ENCODE data around the gene SNX33.

Gene SNX33

DNA sequence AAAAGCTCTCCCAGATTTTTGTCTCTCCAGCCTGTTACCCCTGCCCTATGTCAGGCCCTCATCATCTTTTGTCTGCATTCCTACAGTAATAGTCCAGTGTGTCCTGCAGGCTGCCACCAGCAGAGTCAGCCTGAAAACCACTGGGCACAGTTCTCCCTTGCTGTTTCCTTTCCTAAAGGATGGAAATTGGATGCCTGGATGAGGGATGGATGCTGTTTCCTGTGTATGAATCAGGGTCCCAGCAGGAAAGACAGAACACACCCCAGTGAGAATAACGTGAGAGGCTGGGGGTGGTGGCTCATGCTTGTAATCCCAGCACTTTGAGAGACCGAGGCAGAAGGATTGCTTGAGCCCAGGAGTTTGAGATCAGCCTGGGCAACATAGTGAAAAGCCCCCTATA lies 3.3 kb upstream of the SNX33 start:
- H3K4me3 ChIP-seq (ENCODE audit: low read length) = no peak overlapping the region
- TF ChIP-seq, protein P1, sequence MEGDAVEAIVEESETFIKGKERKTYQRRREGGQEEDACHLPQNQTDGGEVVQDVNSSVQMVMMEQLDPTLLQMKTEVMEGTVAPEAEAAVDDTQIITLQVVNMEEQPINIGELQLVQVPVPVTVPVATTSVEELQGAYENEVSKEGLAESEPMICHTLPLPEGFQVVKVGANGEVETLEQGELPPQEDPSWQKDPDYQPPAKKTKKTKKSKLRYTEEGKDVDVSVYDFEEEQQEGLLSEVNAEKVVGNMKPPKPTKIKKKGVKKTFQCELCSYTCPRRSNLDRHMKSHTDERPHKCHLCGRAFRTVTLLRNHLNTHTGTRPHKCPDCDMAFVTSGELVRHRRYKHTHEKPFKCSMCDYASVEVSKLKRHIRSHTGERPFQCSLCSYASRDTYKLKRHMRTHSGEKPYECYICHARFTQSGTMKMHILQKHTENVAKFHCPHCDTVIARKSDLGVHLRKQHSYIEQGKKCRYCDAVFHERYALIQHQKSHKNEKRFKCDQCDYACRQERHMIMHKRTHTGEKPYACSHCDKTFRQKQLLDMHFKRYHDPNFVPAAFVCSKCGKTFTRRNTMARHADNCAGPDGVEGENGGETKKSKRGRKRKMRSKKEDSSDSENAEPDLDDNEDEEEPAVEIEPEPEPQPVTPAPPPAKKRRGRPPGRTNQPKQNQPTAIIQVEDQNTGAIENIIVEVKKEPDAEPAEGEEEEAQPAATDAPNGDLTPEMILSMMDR (conservative IDR thresholded peaks at IDR 0.05; ENCODE audit: low read depth, low read length) = no peak
- DNase-seq (ENCODE audit: low read depth) = no peak

DNA sequence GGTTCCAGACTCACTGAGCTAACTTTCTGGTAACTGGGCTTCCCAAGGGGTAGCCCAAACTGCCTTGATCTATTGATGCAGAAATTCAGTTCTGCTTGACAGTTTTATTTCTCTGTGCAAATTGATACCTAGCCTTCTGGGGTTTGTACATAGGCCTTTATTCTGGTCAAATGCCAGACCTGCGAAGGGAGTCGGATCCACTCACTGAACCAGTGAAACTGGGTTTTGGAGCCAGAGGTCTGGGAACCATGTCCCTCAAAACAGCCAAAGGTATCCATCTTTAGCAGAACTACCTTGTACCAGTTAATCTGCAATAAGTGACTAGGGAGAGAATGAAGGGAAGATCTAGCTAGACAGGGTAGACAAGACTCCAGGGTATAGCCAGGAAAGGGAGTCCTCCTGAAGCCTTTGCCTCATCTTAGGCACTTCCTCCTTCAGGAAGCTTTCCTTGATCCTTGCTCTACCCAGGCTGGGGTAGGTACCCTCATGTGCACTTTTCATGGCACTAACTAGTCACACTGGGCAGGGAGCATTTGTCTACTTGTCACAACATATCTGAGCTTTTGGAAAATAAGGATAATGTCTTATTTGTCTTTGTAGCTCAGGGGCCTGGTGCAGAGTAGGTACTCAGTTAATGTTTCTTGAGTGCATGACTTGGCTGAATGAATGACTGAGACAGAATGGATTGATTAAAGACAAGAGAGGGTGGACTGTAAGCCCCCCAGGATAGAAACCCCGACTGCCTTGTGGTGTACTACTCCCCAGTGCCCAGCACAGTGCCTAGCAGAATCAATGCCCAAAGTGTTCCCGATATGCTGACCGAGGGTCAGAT lies 1.4 kb upstream of the SNX33 start:
- TF ChIP-seq, protein P1 (conservative IDR thresholded peaks at IDR 0.05; ENCODE audit: low read depth, low read length) = no peak
- no peak for DNase-seq (ENCODE audit: low read depth)
- peak overlapping the region; percentile 89 for H3K4me3 ChIP-seq (ENCODE audit: low read length)

DNA sequence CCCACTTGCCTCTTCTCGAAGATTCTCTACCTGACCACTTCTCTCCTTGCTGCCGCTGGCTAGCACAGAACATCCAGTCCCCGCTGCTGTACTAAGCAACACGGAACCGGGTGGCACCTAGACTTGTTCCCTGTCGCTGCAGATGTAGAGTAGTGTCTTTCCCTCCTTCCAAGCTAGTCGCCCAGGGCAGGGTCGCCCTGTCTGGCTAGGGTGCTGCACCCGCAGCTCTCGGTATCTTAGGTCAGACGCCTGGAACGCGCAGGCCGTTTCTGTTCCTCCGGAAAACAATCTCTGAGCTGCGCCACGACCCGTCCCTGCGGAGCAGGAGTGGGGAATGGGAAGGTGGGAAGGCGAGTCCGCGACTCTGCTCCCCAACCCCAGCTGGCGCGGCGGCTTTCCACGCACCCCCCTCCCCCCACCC lies 758 bp upstream of the SNX33 start:
- no peak for DNase-seq (ENCODE audit: low read depth)
- TF ChIP-seq, protein P1 (conservative IDR thresholded peaks at IDR 0.05; ENCODE audit: low read depth, low read length) = no peak
- H3K4me3 ChIP-seq (ENCODE audit: low read length) = peak overlapping the region; percentile 89

DNA sequence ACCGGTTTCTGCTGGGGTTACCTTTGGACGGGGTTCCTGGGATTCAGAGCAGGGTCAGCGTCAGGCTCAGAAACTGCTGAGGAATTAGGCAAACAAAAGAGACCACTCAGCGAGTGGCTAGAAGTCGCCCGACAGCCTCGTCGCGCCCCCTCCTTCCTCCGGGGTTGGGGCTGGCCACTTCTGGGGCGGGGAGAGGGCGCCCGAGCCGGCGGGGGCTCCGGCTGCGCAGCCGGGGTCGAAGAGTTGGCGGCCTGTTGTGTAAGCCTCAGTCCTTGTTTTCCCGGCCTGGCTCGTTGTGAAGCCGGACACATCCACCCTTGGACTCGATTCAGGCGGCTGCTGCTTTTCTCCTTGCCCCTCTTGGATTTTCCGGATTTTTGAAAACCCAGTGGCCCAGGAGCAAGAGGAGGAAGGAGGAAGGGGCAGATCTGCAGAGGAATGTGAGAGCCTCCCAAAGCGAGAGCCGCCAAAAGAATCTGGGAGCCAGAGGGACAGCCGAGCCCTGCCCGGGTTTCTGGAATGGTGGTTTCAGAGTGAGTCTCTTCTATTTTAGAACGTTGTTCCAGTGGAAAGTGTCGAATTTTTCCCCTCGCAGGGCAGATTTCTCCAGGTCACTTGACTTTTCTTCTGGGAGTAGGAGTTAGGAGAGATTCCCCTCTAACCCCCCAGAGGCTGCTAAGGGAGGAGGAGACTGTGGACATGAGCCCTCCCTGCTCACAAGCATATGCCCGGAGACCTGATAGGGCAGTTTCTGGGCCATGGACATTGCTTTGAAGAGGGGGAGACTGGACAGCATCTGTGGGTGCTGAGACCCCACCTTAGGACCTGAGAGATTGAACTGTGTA lies 666 bp downstream of the SNX33 start:
- TF ChIP-seq, protein P1 (conservative IDR thresholded peaks at IDR 0.05; ENCODE audit: low read depth, low read length) = no peak
- DNase-seq (ENCODE audit: low read depth) = no peak
- H3K4me3 ChIP-seq (ENCODE audit: low read length) = peak overlapping the region; percentile 89

DNA sequence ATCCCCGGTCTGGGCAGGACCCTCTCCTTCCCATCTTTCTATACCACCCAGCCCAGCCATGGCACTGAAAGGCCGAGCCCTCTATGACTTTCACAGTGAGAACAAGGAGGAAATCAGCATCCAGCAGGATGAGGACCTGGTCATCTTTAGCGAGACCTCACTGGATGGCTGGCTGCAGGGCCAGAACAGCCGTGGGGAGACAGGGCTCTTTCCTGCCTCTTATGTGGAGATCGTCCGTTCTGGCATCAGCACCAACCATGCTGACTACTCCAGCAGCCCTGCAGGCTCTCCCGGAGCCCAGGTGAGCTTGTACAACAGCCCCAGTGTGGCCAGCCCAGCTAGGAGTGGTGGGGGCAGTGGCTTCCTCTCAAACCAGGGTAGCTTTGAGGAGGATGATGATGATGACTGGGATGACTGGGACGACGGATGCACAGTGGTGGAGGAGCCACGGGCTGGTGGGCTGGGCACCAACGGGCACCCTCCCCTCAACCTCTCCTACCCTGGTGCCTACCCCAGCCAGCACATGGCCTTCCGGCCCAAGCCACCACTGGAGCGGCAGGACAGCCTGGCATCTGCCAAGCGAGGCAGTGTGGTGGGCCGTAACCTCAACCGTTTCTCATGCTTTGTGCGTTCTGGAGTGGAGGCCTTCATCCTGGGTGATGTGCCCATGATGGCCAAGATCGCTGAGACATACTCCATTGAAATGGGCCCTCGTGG lies 1.5 kb downstream of the SNX33 start:
- DNase-seq (ENCODE audit: low read depth) = no peak
- H3K4me3 ChIP-seq (ENCODE audit: low read length) = peak overlapping the region; percentile 89
- TF ChIP-seq, protein P1 (conservative IDR thresholded peaks at IDR 0.05; ENCODE audit: low read depth, low read length) = no peak

DNA sequence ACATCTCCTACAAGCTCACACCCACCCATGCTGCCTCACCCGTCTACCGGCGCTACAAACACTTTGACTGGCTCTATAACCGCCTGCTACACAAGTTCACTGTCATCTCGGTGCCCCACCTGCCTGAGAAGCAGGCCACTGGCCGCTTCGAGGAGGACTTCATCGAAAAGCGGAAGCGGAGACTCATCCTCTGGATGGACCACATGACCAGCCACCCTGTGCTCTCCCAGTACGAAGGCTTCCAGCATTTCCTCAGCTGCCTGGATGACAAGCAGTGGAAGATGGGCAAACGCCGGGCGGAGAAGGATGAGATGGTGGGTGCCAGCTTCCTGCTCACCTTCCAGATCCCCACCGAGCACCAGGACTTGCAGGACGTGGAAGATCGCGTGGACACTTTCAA lies 2.1 kb downstream of the SNX33 start:
- TF ChIP-seq, protein P1 (conservative IDR thresholded peaks at IDR 0.05; ENCODE audit: low read depth, low read length) = no peak
- no peak overlapping the region for H3K4me3 ChIP-seq (ENCODE audit: low read length)
- DNase-seq (ENCODE audit: low read depth) = no peak
